Femur (tissue), 1 donor: Measurements from ENCODE around the gene TMEM200B.
"Not testable (repeated sequence)": the region's sequence is repeated elsewhere in the genome, so short reads cannot be mapped to it uniquely, and the experiment has no call there.

Source experiments
- DNase-seq: peaks from one replicate; pipeline ENCODE4 v3.0.0-alpha.2; 2017

TMEM200B gene

GRCh38 chr1:29123887-29124365 lies at the start of gene TMEM200B:
Gene TMEM200B, minus strand, starts transcription at chr1:29123903. Its CDS starts 2,075 bp downstream, at chr1:29121828.
- DNase-seq, result peak; percentile 47

- no peak for DNase-seq
These were observed 48.8 kb upstream of the TMEM200B start for GRCh38 chr1:29172415-29172939.

GRCh38 chr1:29171521-29171920 lies 47.8 kb upstream of the TMEM200B start:
- no peak for DNase-seq

GRCh38 chr1:29171089-29171488 lies 47.4 kb upstream of the TMEM200B start:
- no peak for DNase-seq

GRCh38 chr1:29169976-29170375 lies 46.3 kb upstream of the TMEM200B start:
- DNase-seq, result no peak

- no peak for DNase-seq
These were observed 44.2 kb upstream of the TMEM200B start for GRCh38 chr1:29167904-29168303.

GRCh38 chr1:29166291-29166878 lies 42.7 kb upstream of the TMEM200B start:
- DNase-seq, result no peak

GRCh38 chr1:29164588-29164987 lies 40.9 kb upstream of the TMEM200B start:
- DNase-seq, result no peak

- DNase-seq, result no peak
These were observed 38.9 kb upstream of the TMEM200B start for GRCh38 chr1:29162476-29163138.

- no peak for DNase-seq
These were observed 38.3 kb upstream of the TMEM200B start for GRCh38 chr1:29162025-29162424.

- no peak for DNase-seq
These were observed 36.1 kb upstream of the TMEM200B start for GRCh38 chr1:29159773-29160172.

GRCh38 chr1:29157269-29157601 lies 33.5 kb upstream of the TMEM200B start:
- DNase-seq, result no peak

- no peak for DNase-seq
These were observed 33.0 kb upstream of the TMEM200B start for GRCh38 chr1:29156543-29157268.

- DNase-seq, result no peak
These were observed 28.5 kb upstream of the TMEM200B start for GRCh38 chr1:29152046-29152805.

- DNase-seq, result not testable (repeated sequence)
These were observed 26.6 kb upstream of the TMEM200B start for GRCh38 chr1:29150346-29150745.

GRCh38 chr1:29148656-29149491 lies 25.2 kb upstream of the TMEM200B start:
- no peak for DNase-seq

GRCh38 chr1:29145739-29146437 lies 22.2 kb upstream of the TMEM200B start:
- DNase-seq, result no peak

- DNase-seq, result no peak
These were observed 20.5 kb upstream of the TMEM200B start for GRCh38 chr1:29144178-29144577.

- no peak for DNase-seq
These were observed 19.0 kb upstream of the TMEM200B start for GRCh38 chr1:29142714-29143113.

GRCh38 chr1:29136391-29136915 lies 12.8 kb upstream of the TMEM200B start:
- DNase-seq, result no peak

GRCh38 chr1:29134695-29135028 lies 11.0 kb upstream of the TMEM200B start:
- DNase-seq, result no peak
